Sigmoid colon (tissue), 4 donors: ENCODE results near the gene ACTR8.

Experiments
- CTCF ChIP-seq, 4 experiments: fragments of 450-650 bp in 3 of 4; fragments of 200-600 bp in 1 of 4; IDR thresholded peaks; one replicate each; pipeline ENCODE4 v1.5.1; 2016 to 2019; ENCODE audit warnings: antibody characterized with exemption in 4 of 4, mild to moderate bottlenecking in 3 of 4, moderate library complexity in 2 of 4
- EP300 ChIP-seq, 4 donors: sonication (generic); formaldehyde crosslinking; IDR thresholded peaks; one replicate each; pipeline ENCODE4 v1.6.1; 2017; ENCODE audit warnings: antibody characterized with exemption in 4 of 4
- POLR2A ChIP-seq, 2 donors: fragments of 450-650 bp; IDR thresholded peaks; one replicate each; pipeline ENCODE4 v1.6.1; 2016; ENCODE audit warnings: antibody characterized with exemption in 2 of 2, mild to moderate bottlenecking in 2 of 2, moderate library complexity in 2 of 2
- POLR2AphosphoS5 ChIP-seq, 4 donors: sonication (generic); formaldehyde crosslinking; IDR thresholded peaks; one replicate each; pipeline ENCODE4 v1.6.1; 2017; ENCODE audit warnings: antibody characterized with exemption in 4 of 4

- TF ChIP-seq CTCF (IDR thresholded peaks at IDR 0.05) (no peak), EP300 (IDR thresholded peaks at IDR 0.05) (no peak), POLR2A (IDR thresholded peaks at IDR 0.05) (no peak), POLR2AphosphoS5 (IDR thresholded peaks at IDR 0.05) (peak in 1 of 4 donors; percentile 50)
Observed at GRCh38 chr3:53859178-53859577, 22.8 kb downstream of the ACTR8 start.
